ENCODE measurements around the gene GALK1. TPM values are rescaled to one million over a fixed set of nuclear protein-coding genes. Genes with fewer than 3 reads are reported as not detected.

The GALK1 gene
- total and polyA plus RNA-seq, 9 of the 15 experiments (the other 6 are each of a cell fraction or from before 2014, with no cell fraction given) = 0.45 to 51.6 (median 17.4) TPM

GRCh38 chr17:75753514-75754377 is 11.2 kb downstream of the GALK1 start (continued):
- no peak for TF ChIP-seq FOS (IDR thresholded peaks at IDR 0.05; ENCODE audit: extremely low read depth, insufficient read length)
- TF ChIP-seq TGIF2 (CRISPR knock-in tag; IDR thresholded peaks at IDR 0.05) = no peak; the same call in 1 of the 2 replicates
- TF ChIP-seq CREM (IDR thresholded peaks at IDR 0.05; ENCODE audit: low read depth) = peak; percentile 74
- no peak for TF ChIP-seq ETV1 (tag; conservative IDR thresholded peaks at IDR 0.05; ENCODE audit: low read depth)
- TF ChIP-seq ELK1 (CRISPR knock-in tag; IDR thresholded peaks at IDR 0.05) = no peak
- TF ChIP-seq BRF1 (IDR thresholded peaks at IDR 0.05; ENCODE audit: borderline replicate concordance, extremely low read depth, insufficient read length) = no peak
- TF ChIP-seq ZBTB1 (CRISPR knock-in tag; IDR thresholded peaks at IDR 0.05; ENCODE audit: borderline replicate concordance, low read depth) = no peak
- no peak for TF ChIP-seq ZNF780A (CRISPR knock-in tag; IDR thresholded peaks at IDR 0.05)
- TF ChIP-seq RAD51 (IDR thresholded peaks at IDR 0.05; ENCODE audit: borderline replicate concordance, low read depth) = peak; percentile 88
- TF ChIP-seq KLF6 (CRISPR knock-in tag; IDR thresholded peaks at IDR 0.05; ENCODE audit: borderline replicate concordance) = no peak
- no peak for TF ChIP-seq KHSRP (IDR thresholded peaks at IDR 0.05)
- TF ChIP-seq IRF9 (tag; IDR thresholded peaks at IDR 0.05) = no peak
- no peak for TF ChIP-seq FUS (optimal IDR thresholded peaks at IDR 0.05; ENCODE audit: low read depth, low read length)
- no peak for TF ChIP-seq XRCC3 (IDR thresholded peaks at IDR 0.05)
- peak in 1 of 2 experiments; percentile 83; a peak in 2 of 4 replicates for TF ChIP-seq FOXA3 (CRISPR knock-in tag; conservative IDR thresholded peaks at IDR 0.05 in 1 of 2, IDR thresholded peaks at IDR 0.05 in 1 of 2)
- peak; percentile 56; the same call in 1 of the 2 replicates for TF ChIP-seq ATF2 (CRISPR knock-in tag; IDR thresholded peaks at IDR 0.05)
- peak; percentile 68 for TF ChIP-seq ZNF431 (CRISPR knock-in tag; IDR thresholded peaks at IDR 0.05)
- no peak for TF ChIP-seq ESRRB (CRISPR knock-in tag; IDR thresholded peaks at IDR 0.05; ENCODE audit: borderline replicate concordance)
- no peak for TF ChIP-seq DEAF1 (CRISPR knock-in tag; IDR thresholded peaks at IDR 0.05)
- no peak for TF ChIP-seq NFYB (IDR thresholded peaks at IDR 0.05; ENCODE audit: extremely low read depth, insufficient read length)
- peak; percentile 50 for TF ChIP-seq CBFA2T2 (conservative IDR thresholded peaks at IDR 0.05)
- no peak for TF ChIP-seq HES1 (IDR thresholded peaks at IDR 0.05; ENCODE audit: low read depth)
- TF ChIP-seq TEAD2 (tag; IDR thresholded peaks at IDR 0.05) = no peak

Measured in K562 (cell line).